H1 (cell line): Measurements from ENCODE around the gene GPC6. TPM values are rescaled to one million over a fixed set of nuclear protein-coding genes. Genes with fewer than 3 reads are reported as not detected.

ENCODE experiments used
- CTCF ChIA-PET: fragments of 300-600 bp; sonication (Branson Sonifier 250); formaldehyde crosslinking; loops from one replicate; lab custom pipeline; 2021; ENCODE audit not compliant: partially characterized antibody; lab: Charles Lee
- POLR2A ChIA-PET: fragments of 300-600 bp; sonication (Branson Sonifier 250); formaldehyde crosslinking; loops from one replicate; lab custom pipeline; 2021; ENCODE audit warnings: inconsistent platforms; ENCODE audit not compliant: partially characterized antibody; lab: Charles Lee
- DNase-seq, 2 experiments: peaks; one replicate each; pipeline versions ENCODE4 v3.0.0 to v3.0.0-alpha.2; 2010 to 2022; ENCODE audit warnings: low spot score in 2 of 2, low read depth in 1 of 2, mixed read lengths in 1 of 2
- FAIRE-seq: peaks from 2 replicates; lab custom pipeline; 2011; peaks lifted over from hg19 to GRCh38; lab: Jason Lieb, UNC
- H2AFZ ChIP-seq: 2 replicates; pipeline ENCODE4 v1.8.1; 2012; ENCODE audit warnings: low read length, inconsistent platforms
- H2AK5ac ChIP-seq: 2 replicates; pipeline ENCODE4 v1.6.1; 2013; ENCODE audit warnings: low read depth, low read length
- H2BK120ac ChIP-seq: replicated peaks from 2 replicates; pipeline ENCODE3; 2013; ENCODE audit warnings: low read depth, low read length, inconsistent platforms
- H2BK12ac ChIP-seq: 2 replicates; pipeline ENCODE4 v1.6.1; 2013; ENCODE audit warnings: low read depth, low read length
- H2BK15ac ChIP-seq: 2 replicates; pipeline ENCODE4 v1.6.1; 2013; ENCODE audit warnings: low read length
- H2BK20ac ChIP-seq: 2 replicates; pipeline ENCODE4 v1.6.1; 2013; ENCODE audit warnings: low read length
- H2BK5ac ChIP-seq: 2 replicates; pipeline ENCODE4 v1.6.1; 2013; ENCODE audit warnings: low read depth, low read length
- H3K14ac ChIP-seq: 2 replicates; pipeline ENCODE4 v1.6.1; 2013; ENCODE audit warnings: inconsistent platforms; ENCODE audit not compliant: insufficient read length
- H3K18ac ChIP-seq: 2 replicates; pipeline ENCODE4 v1.6.1; 2013; ENCODE audit warnings: low read length; ENCODE audit errors: extremely low read depth
- H3K23ac ChIP-seq: 2 replicates; pipeline ENCODE4 v1.6.1; 2013; ENCODE audit warnings: inconsistent platforms; ENCODE audit not compliant: insufficient read length
- H3K23me2 ChIP-seq: 2 replicates; pipeline ENCODE4 v1.6.1; 2013; ENCODE audit warnings: low read depth, low read length
- H3K27ac ChIP-seq: 2 replicates; pipeline ENCODE4 v1.6.1; 2011; ENCODE audit warnings: low read depth, low read length, inconsistent platforms
- H3K27me3 ChIP-seq, 4 experiments: replicated peaks in 1 of 4; 1 replicate in 1 of 4; 2 replicates in 3 of 4; pipeline versions ENCODE4 v1.6.1 to v1.8.1; 2011 to 2013; ENCODE audit warnings: low read length in 3 of 4, mild to moderate bottlenecking in 3 of 4, inconsistent platforms in 2 of 4, mixed read lengths in 2 of 4, moderate library complexity in 1 of 4; ENCODE audit not compliant: control insufficient read depth in 3 of 4, insufficient read depth in 3 of 4; ENCODE audit errors: extremely low read depth in 1 of 4
- H3K36me3 ChIP-seq, 4 experiments: 2 replicates each; pipeline versions ENCODE4 v1.6.1 to v1.8.1; 2011 to 2013; ENCODE audit warnings: mild to moderate bottlenecking in 4 of 4, low read length in 3 of 4, moderate library complexity in 2 of 4, control low read depth in 1 of 4, inconsistent platforms in 1 of 4; ENCODE audit not compliant: insufficient read depth in 4 of 4, control insufficient read depth in 2 of 4
- H3K4ac ChIP-seq: replicated peaks from 2 replicates; pipeline ENCODE3; 2013; ENCODE audit warnings: low read length, low read depth, mixed read lengths, inconsistent platforms; ENCODE audit not compliant: insufficient read length
- H3K4me1 ChIP-seq, 4 experiments: replicated peaks in 1 of 4; 1 replicate in 1 of 4; 2 replicates in 3 of 4; pipeline versions ENCODE4 v1.6.1 to v1.8.1; 2011 to 2013; ENCODE audit warnings: low read length in 3 of 4, inconsistent platforms in 2 of 4, mixed read lengths in 1 of 4; ENCODE audit not compliant: insufficient read depth in 4 of 4, control insufficient read depth in 3 of 4
- H3K4me2 ChIP-seq, 2 experiments: 2 replicates each; pipeline versions ENCODE4 v1.6.1 to v1.8.1; 2011 to 2013; ENCODE audit warnings: low read depth in 2 of 2, low read length in 2 of 2, control low read depth in 1 of 2, inconsistent platforms in 1 of 2, mild to moderate bottlenecking in 1 of 2; ENCODE audit not compliant: insufficient read depth in 1 of 2
- H3K4me3 ChIP-seq, 4 experiments: fragments of 200-600, 300-600 bp in 1 of 4; sonication (generic), shearing (Covaris generic), sonication (Bioruptor Twin) in 1 of 4; 2 replicates each; pipeline versions ENCODE4 v1.5.1 to v1.8.1; 2011 to 2016; ENCODE audit warnings: low read length in 4 of 4, low read depth in 3 of 4, control low read depth in 2 of 4, inconsistent platforms in 2 of 4, mild to moderate bottlenecking in 2 of 4, mixed read lengths in 1 of 4, moderate library complexity in 1 of 4; ENCODE audit not compliant: insufficient read depth in 2 of 4; ENCODE audit errors: extremely low read depth in 1 of 4
- H3K56ac ChIP-seq: replicated peaks from 2 replicates; pipeline ENCODE3; 2013; ENCODE audit warnings: low read depth, mild to moderate bottlenecking, mixed read lengths, low read length, inconsistent platforms; ENCODE audit not compliant: insufficient read length
- H3K79me1 ChIP-seq: 2 replicates; pipeline ENCODE4 v1.6.1; 2013; ENCODE audit warnings: low read depth, low read length, control low read depth
- H3K79me2 ChIP-seq, 2 experiments: 2 replicates each; pipeline versions ENCODE4 v1.6.1 to v1.8.1; 2012 to 2013; ENCODE audit warnings: low read length in 2 of 2, mild to moderate bottlenecking in 2 of 2, inconsistent platforms in 1 of 2; ENCODE audit not compliant: insufficient read depth in 2 of 2, control insufficient read depth in 1 of 2
- H3K9ac ChIP-seq, 4 experiments: replicated peaks in 1 of 4; 1 replicate in 1 of 4; 2 replicates in 3 of 4; pipeline versions ENCODE4 v1.6.1 to v1.8.1; 2011 to 2013; ENCODE audit warnings: low read depth in 3 of 4, low read length in 3 of 4, control low read depth in 2 of 4, mild to moderate bottlenecking in 2 of 4, moderate library complexity in 2 of 4, inconsistent platforms in 1 of 4; ENCODE audit errors: extremely low read depth in 1 of 4
- H3K9me3 ChIP-seq, 2 experiments: 2 replicates each; pipeline versions ENCODE4 v1.6.1 to v1.8.1; 2012 to 2013; ENCODE audit warnings: mild to moderate bottlenecking in 2 of 2, moderate library complexity in 2 of 2, control low read depth in 1 of 2, inconsistent platforms in 1 of 2, low read depth in 1 of 2, low read length in 1 of 2, mixed read lengths in 1 of 2; ENCODE audit not compliant: insufficient read depth in 2 of 2
- H4K20me1 ChIP-seq, 2 experiments: replicated peaks in 1 of 2; 2 replicates each; pipeline versions ENCODE3 to v1.8.1; 2011 to 2013; ENCODE audit warnings: inconsistent platforms in 2 of 2, low read length in 2 of 2, mild to moderate bottlenecking in 1 of 2; ENCODE audit not compliant: insufficient read depth in 2 of 2, control insufficient read depth in 1 of 2
- H4K5ac ChIP-seq: 2 replicates; pipeline ENCODE4 v1.6.1; 2013; ENCODE audit warnings: low read length, low read depth, mixed read lengths, inconsistent platforms; ENCODE audit not compliant: insufficient read length
- H4K8ac ChIP-seq: 2 replicates; pipeline ENCODE4 v1.8.0; 2013; ENCODE audit warnings: mild to moderate bottlenecking, moderate library complexity, low read length, inconsistent platforms; ENCODE audit not compliant: insufficient read depth; ENCODE audit errors: extremely low read depth
- H4K91ac ChIP-seq: replicated peaks from 2 replicates; pipeline ENCODE3; 2013; ENCODE audit warnings: low read length, mixed read lengths, inconsistent platforms; ENCODE audit not compliant: insufficient read length
- BCL11A ChIP-seq, 2 experiments: IDR thresholded peaks; one replicate each; pipeline ENCODE4 v1.6.1; 2011; ENCODE audit warnings: low read depth in 2 of 2, low read length in 2 of 2, mild to moderate bottlenecking in 2 of 2
- WGBS, 2 experiments: shearing (Covaris generic) in 1 of 2; methylation state at CpG; one replicate each; pipeline versions ENCODE4 v1.1.6 to v1.1.7; 2013 to 2015; ENCODE audit warnings: low lambda C conversion rate in 2 of 2, mixed read lengths in 2 of 2, inconsistent platforms in 1 of 2, low coverage in 1 of 2, missing lambda C conversion rate in 1 of 2; ENCODE audit not compliant: insufficient replicate concordance in 2 of 2, insufficient coverage in 1 of 2, insufficient read length in 1 of 2; ENCODE audit errors: extremely low coverage in 1 of 2, missing lambda C conversion rate in 1 of 2; 5-methylcytosine and 5-hydroxymethylcytosine counted together
- polyA plus RNA-seq, 7 experiments: library from polyadenylated mRNA; depleted of rRNA in 3 of 7; stranded (reverse) in 5 of 7; unstranded in 2 of 7; fragments of >200 nt in 5 of 7; fragments of 200-250 nt in 2 of 7; gene quantifications; 1 replicate in 5 of 7; 2 replicates in 1 of 7; 4 replicates in 1 of 7; pipeline versions ENCODE4 v1.2.1 to v1.2.3, GENCODE V29; 2011 to 2013; ENCODE audit warnings: missing spikeins in 2 of 7, mixed read lengths in 2 of 7
- total RNA-seq: library from RNA; stranded (reverse); fragmentation: NEBNext Ultra II Directional; extraction: Animal tissue kit (Norgen Biotek cat#: 25700); gene quantifications from 2 replicates; pipeline ENCODE4 v1.2.1, GENCODE V29; 2021

Gene GPC6
- total and polyA plus RNA-seq, 2 of the 8 experiments (the other 6 are each of a cell fraction or from before 2014, with no cell fraction given): 5.4 to 12.0 TPM

DNA sequence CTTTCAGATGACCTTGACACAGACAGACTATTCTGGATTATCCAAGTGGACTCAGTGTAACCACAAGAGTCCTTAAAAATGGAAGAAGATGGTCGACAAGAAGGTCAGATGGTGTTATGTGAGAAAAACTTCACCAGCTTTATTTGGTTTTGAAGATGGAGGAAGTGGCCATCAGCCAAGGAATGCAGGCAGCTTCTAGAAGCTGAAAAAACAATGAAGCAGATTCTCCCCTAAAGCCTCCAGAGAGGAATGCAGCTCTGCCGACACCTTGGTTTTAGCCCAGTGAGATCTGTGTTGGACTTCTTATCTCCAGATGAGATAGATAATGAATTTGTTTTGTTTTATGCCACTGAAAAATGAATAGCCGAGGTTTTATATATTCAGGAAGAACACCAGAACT, 751.4 kb downstream of the GPC6 start:
- no peak overlapping the region for H3K4me2 ChIP-seq
- no peak for TF ChIP-seq BCL11A (IDR thresholded peaks at IDR 0.05; ENCODE audit: low read depth in 2 of 2, low read length in 2 of 2)

More for the DNA sequence above, 751.4 kb downstream of the GPC6 start:
- H3K27ac ChIP-seq: no peak overlapping the region
- no peak overlapping the region for H2AK5ac ChIP-seq
- WGBS, 2 experiments: 84% methylated on average over 3 of the region's 3 CpGs; no CpG with 5 or more reads in 1 of the 2 experiments
- H3K18ac ChIP-seq: no peak overlapping the region
- no peak overlapping the region for H3K4ac ChIP-seq
- H3K79me2 ChIP-seq: no peaks in the 10 kb centered on the region
- H3K27me3 ChIP-seq: no peaks in the 10 kb centered on the region; a peak in 2 of 7 replicates
- H2BK15ac ChIP-seq: no peak overlapping the region
- H3K23ac ChIP-seq: no peak overlapping the region
- no peak overlapping the region for H2BK20ac ChIP-seq
- no peaks in the 10 kb centered on the region for H4K20me1 ChIP-seq
- no peak overlapping the region for H4K91ac ChIP-seq
- ChIA-PET POLR2A (no interaction called here), CTCF (interaction anchor here (0.6 kb wide), 1 partner anchor 332 kb away, joined by 4 read pairs; no protein-coding TSS in a partner anchor)
- no peak overlapping the region for H3K56ac ChIP-seq
- H3K9me3 ChIP-seq: no peaks in the 10 kb centered on the region
- no peak overlapping the region for H2BK5ac ChIP-seq
- no peak for FAIRE-seq
- H3K79me1 ChIP-seq: no peaks in the 10 kb centered on the region
- H3K4me1 ChIP-seq: no peaks in the 10 kb centered on the region
- no peak overlapping the region for H2BK120ac ChIP-seq
- H3K23me2 ChIP-seq: no peaks in the 10 kb centered on the region; the same call in 1 of the 2 replicates
- no peak overlapping the region for H3K9ac ChIP-seq
- H3K14ac ChIP-seq: no peak overlapping the region
- H3K36me3 ChIP-seq: no peaks in the 10 kb centered on the region; a peak in 1 of 8 replicates
- no peak overlapping the region for H2AFZ ChIP-seq
- no peak overlapping the region for H2BK12ac ChIP-seq
- H3K4me3 ChIP-seq: no peak overlapping the region
- no peak for DNase-seq
- no peak overlapping the region for H4K5ac ChIP-seq
- H4K8ac ChIP-seq: no peak overlapping the region
